ENCODE data around the gene UQCC2.

The UQCC2 gene

GRCh38 chr6:33692078-33692759 lies 19.3 kb downstream of the UQCC2 start:
- DNase-seq (ENCODE audit: low read depth) = no peak
- no peak overlapping the region for H3K4me3 ChIP-seq (ENCODE audit: low read depth, low read length)
- no peak for TF ChIP-seq CTCF (IDR thresholded peaks at IDR 0.05; ENCODE audit: insufficient read depth, low read depth, low read length, missing control alignments)

- no peak for TF ChIP-seq CTCF (IDR thresholded peaks at IDR 0.05; ENCODE audit: insufficient read depth, low read depth, low read length, missing control alignments)
- no peak overlapping the region for H3K4me3 ChIP-seq (ENCODE audit: low read depth, low read length)
These were observed 19.9 kb downstream of the UQCC2 start for GRCh38 chr6:33691456-33692077.

GRCh38 chr6:33690766-33691165 lies 20.7 kb downstream of the UQCC2 start:
- no peak overlapping the region for H3K4me3 ChIP-seq (ENCODE audit: low read depth, low read length)
- DNase-seq (ENCODE audit: low read depth) = no peak
- no peak for TF ChIP-seq CTCF (IDR thresholded peaks at IDR 0.05; ENCODE audit: insufficient read depth, low read depth, low read length, missing control alignments)

More at GRCh38 chr6:33691456-33692077, 19.9 kb downstream of the UQCC2 start:
- no peak for DNase-seq (ENCODE audit: low read depth)

GRCh38 chr6:33689879-33690278 lies 21.6 kb downstream of the UQCC2 start:
- DNase-seq (ENCODE audit: low read depth) = no peak
- no peak overlapping the region for H3K4me3 ChIP-seq (ENCODE audit: low read depth, low read length)
- no peak for TF ChIP-seq CTCF (IDR thresholded peaks at IDR 0.05; ENCODE audit: insufficient read depth, low read depth, low read length, missing control alignments)

GRCh38 chr6:33689148-33689494 lies 22.4 kb downstream of the UQCC2 start:
- no peak for DNase-seq (ENCODE audit: low read depth)
- TF ChIP-seq CTCF (IDR thresholded peaks at IDR 0.05; ENCODE audit: insufficient read depth, low read depth, low read length, missing control alignments) = no peak
- no peak overlapping the region for H3K4me3 ChIP-seq (ENCODE audit: low read depth, low read length)

GRCh38 chr6:33688451-33689147 lies 22.9 kb downstream of the UQCC2 start:
- H3K4me3 ChIP-seq (ENCODE audit: low read depth, low read length) = no peak overlapping the region
- DNase-seq (ENCODE audit: low read depth) = no peak
- TF ChIP-seq CTCF (IDR thresholded peaks at IDR 0.05; ENCODE audit: insufficient read depth, low read depth, low read length, missing control alignments) = no peak

Measured in GM12865 (cell line).